NB4 (cell line): Measurements from ENCODE around the gene MARS1.

Experiments
- DNase-seq: peaks from one replicate; pipeline ENCODE4 v3.0.0; 2010; ENCODE audit warnings: low read depth
- H3K4me3 ChIP-seq: one replicate; pipeline ENCODE4 v1.5.1; 2011; ENCODE audit warnings: mild to moderate bottlenecking, low read depth, low read length, moderate library complexity
- CTCF ChIP-seq: IDR thresholded peaks from one replicate; pipeline ENCODE4 v1.5.1; 2012; ENCODE audit warnings: low read depth, low read length
- MAX ChIP-seq: IDR thresholded peaks from 2 replicates; pipeline ENCODE4 v1.6.1; 2011; ENCODE audit warnings: low read depth, low read length
- MYC ChIP-seq: IDR thresholded peaks from 2 replicates; pipeline ENCODE4 v1.6.1; 2011; ENCODE audit warnings: low read depth, low read length
- POLR2A ChIP-seq: IDR thresholded peaks from 2 replicates; pipeline ENCODE4 v1.6.1; 2011; ENCODE audit warnings: mild to moderate bottlenecking; ENCODE audit not compliant: insufficient read length; ENCODE audit errors: extremely low read depth

MARS1 gene

GRCh38 chr12:57444744-57445143 is 43.1 kb upstream of the MARS1 start:
- TF ChIP-seq MAX (no peak), MYC (no peak), POLR2A (no peak), CTCF (no peak)
- DNase-seq = no peak
- no peak overlapping the region for H3K4me3 ChIP-seq

- TF ChIP-seq CTCF = no peak
- TF ChIP-seq POLR2A = no peak
- no peak overlapping the region for H3K4me3 ChIP-seq
- no peak for DNase-seq
Measured at GRCh38 chr12:57446292-57446960, 41.4 kb upstream of the MARS1 start.

- no peak for DNase-seq
- no peak overlapping the region for H3K4me3 ChIP-seq
- no peak for TF ChIP-seq CTCF
- no peak for TF ChIP-seq MAX
- no peak for TF ChIP-seq POLR2A
- TF ChIP-seq MYC = no peak
Measured at GRCh38 chr12:57448669-57449068, 39.2 kb upstream of the MARS1 start.

- no peak for DNase-seq
- H3K4me3 ChIP-seq = no peak overlapping the region
- TF ChIP-seq CTCF (no peak), MAX (no peak), POLR2A (no peak), MYC (no peak)
Measured at GRCh38 chr12:57449375-57449774, 38.5 kb upstream of the MARS1 start.

- DNase-seq = no peak
- no peak for TF ChIP-seq MYC
- TF ChIP-seq MAX = no peak
- TF ChIP-seq CTCF = no peak
- no peak for TF ChIP-seq POLR2A
- H3K4me3 ChIP-seq = no peak overlapping the region
Measured at GRCh38 chr12:57450057-57450456, 37.8 kb upstream of the MARS1 start.

- H3K4me3 ChIP-seq = no peak overlapping the region
- DNase-seq = no peak
- TF ChIP-seq MYC (peak; percentile 29; the same call in 1 of the 2 replicates), POLR2A (no peak), MAX (peak; percentile 40; the same call in 1 of the 2 replicates), CTCF (no peak)
Measured at GRCh38 chr12:57451233-57451778, 36.6 kb upstream of the MARS1 start.
